HG02973 (cell line): ENCODE data around the gene IL16.

Experiments used
- ATAC-seq: cut with Tn5 transposase; IDR thresholded peaks from one replicate; pipeline ENCODE4 v1.9.1; 2021; ENCODE audit warnings: moderate library complexity; ENCODE audit not compliant: unreplicated experiment

IL16 gene

GRCh38 chr15:81361891-81362290 is 165.2 kb downstream of the IL16 start:
- no peak for ATAC-seq

GRCh38 chr15:81362790-81363189 is 166.1 kb downstream of the IL16 start:
- ATAC-seq: no peak

GRCh38 chr15:81363276-81363675 is 166.6 kb downstream of the IL16 start:
- ATAC-seq: no peak
